Vein endothelial cell (primary cell): ENCODE data around the gene BDKRB2. TPM values are rescaled to one million over a fixed set of nuclear protein-coding genes. Genes with fewer than 3 reads are reported as not detected.

Experiments used
- small RNA-seq: library from RNA; depleted of rRNA; stranded (forward); fragments of <200 nt; gene quantifications from one replicate; pipeline ENCODE3, GENCODE V24; 2012
- total RNA-seq: library from RNA; depleted of rRNA; stranded (reverse); fragments of >200 nt; gene quantifications from 2 replicates; pipeline ENCODE4 v1.2.3, GENCODE V29; 2012

Gene BDKRB2
- total RNA-seq: under 0.01 and 0.38 TPM in 2 replicates

DNA sequence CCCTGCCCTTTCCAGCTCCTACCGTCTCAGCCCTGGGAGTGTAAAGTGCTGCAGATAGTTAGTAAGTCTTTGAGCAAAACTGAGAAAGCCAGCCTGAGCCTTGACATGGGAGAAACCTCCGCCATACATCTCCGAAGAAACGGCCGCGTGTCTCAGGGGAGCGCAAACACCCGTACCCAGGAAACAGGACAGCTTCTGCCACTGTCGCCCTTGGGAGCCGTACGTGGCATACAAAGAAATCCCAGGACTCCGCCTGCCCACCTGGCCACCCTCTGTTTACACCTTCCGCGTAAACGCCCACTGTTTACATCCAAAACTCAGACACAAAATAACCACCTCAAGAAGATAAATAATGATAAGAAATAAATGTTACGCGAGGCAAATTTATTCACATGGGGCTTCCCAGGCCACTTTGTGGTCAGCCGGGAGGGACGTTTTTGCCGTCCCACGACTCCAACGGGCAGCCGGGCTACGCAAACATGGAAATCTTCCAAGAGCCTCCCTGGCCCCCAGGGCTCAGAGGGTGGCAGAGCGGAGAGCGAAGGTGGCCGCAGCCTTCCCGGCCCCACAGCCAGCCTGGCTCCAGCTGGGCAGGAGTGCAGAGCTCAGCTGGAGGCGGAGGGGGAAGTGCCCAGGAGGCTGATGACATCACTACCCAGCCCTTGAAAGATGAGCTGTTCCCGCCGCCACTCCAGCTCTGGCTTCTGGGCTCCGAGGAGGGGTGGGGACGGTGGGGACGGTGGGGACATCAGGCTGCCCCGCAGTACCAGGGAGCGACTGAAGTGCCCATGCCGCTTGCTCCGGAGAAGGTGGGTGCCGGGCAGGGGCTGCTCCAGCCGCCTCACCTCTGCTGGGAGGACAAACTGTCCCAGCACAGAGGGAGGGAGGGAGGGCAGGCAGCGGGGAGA lies at the start of gene BDKRB2:
BDKRB2 (plus strand) TSS at position 689 of the 908 bp plus-strand sequence. CDS start 32,269 bp downstream, outside the sequence.

GRCh38 chr14:96255501-96256366 lies 51.1 kb downstream of the BDKRB2 start, which contains the start of gene BDKRB1:
Gene BDKRB1, plus strand, starts transcription at chr14:96256210. Its CDS starts 7,473 bp downstream, at chr14:96263683.

Small RNA genes within 50 kb of the gene (small RNA-seq; reads per million reads assigned to genes)
- not detected for gene CKS1BP1

Other genes starting within 250 kb of the BDKRB2 start
- 0.98 and 5.3 TPM in 2 replicates for gene C14orf132, start 165.5 kb upstream of the BDKRB2 start, total RNA-seq
- not detected in 2 replicates for gene BDKRB1, start 51.4 kb downstream of the BDKRB2 start, total RNA-seq
- 20.9 and 27.6 TPM in 2 replicates for gene ATG2B, start 158.5 kb downstream of the BDKRB2 start, total RNA-seq
- gene GSKIP, start 158.7 kb downstream of the BDKRB2 start, total RNA-seq: 24.8 and 40.3 TPM in 2 replicates
- gene AK7, start 187.3 kb downstream of the BDKRB2 start, total RNA-seq: 0.33 and 0.96 TPM in 2 replicates